ENCODE results near the gene THEMIS. TPM values are rescaled to one million over a fixed set of nuclear protein-coding genes. Genes with fewer than 3 reads are reported as not detected.

The THEMIS gene
- polyA plus RNA-seq, 1 donor (not counting 4 experiments of a cell fraction or from before 2014, with no cell fraction given): not detected

- Histone ChIP-seq H3K9me1 (ENCODE audit: control insufficient read depth, extremely low read depth, insufficient read depth, low read length) (no peaks in the 10 kb centered on the region), H4K20me1 (ENCODE audit: control insufficient read depth, extremely low read depth, insufficient read depth, low read length) (no peaks in the 10 kb centered on the region), H3K4me2 (ENCODE audit: control insufficient read depth, extremely low read depth, insufficient read depth, low read depth, low read length) (no peak overlapping the region), H3K27ac (ENCODE audit: control insufficient read depth, insufficient read depth, low read length) (no peak overlapping the region), H3K9ac (ENCODE audit: control insufficient read depth, extremely low read depth, insufficient read depth, low read length) (no peak overlapping the region), H3K9me3 (ENCODE audit: control insufficient read depth, low read depth, low read length) (no peaks in the 10 kb centered on the region), H3K27me3 (ENCODE audit: control insufficient read depth, extremely low read depth, insufficient read depth, low read length) (peaks cover 10% of the 10 kb centered on the region), H3K4me3 (ENCODE audit: control insufficient read depth in 2 of 3, extremely low read depth in 1 of 3, insufficient read depth in 2 of 3, low read depth in 1 of 3, low read length in 3 of 3) (no peak overlapping the region), H3K36me3 (ENCODE audit: control insufficient read depth in 2 of 2, extremely low read depth in 1 of 2, insufficient read depth in 2 of 2, low read length in 2 of 2) (no peaks in the 10 kb centered on the region), H3K79me2 (ENCODE audit: control insufficient read depth, insufficient read depth, low read length) (no peaks in the 10 kb centered on the region), H2AFZ (ENCODE audit: control insufficient read depth, low read length) (no peak overlapping the region), H3K4me1 (ENCODE audit: control insufficient read depth, extremely low read depth, insufficient read depth, low read length) (peaks cover 6% of the 10 kb centered on the region)
- FAIRE-seq (no peak), DNase-seq (ENCODE audit: low read depth, low spot score) (no peak)
- dilution Hi-C loops (cut with MboI; ENCODE audit: extremely low pct_ligation_motif_present, low sequenced_read_pairs): no loop called here
- TF ChIP-seq CTCF (optimal IDR thresholded peaks at IDR 0.05 in 1 of 3, IDR thresholded peaks at IDR 0.05 in 1 of 3, conservative IDR thresholded peaks at IDR 0.05 in 1 of 3; ENCODE audit: extremely low read depth in 1 of 3, insufficient read depth in 2 of 3, low read length in 3 of 3): no peak
- no peak for TF ChIP-seq EZH2 (IDR thresholded peaks at IDR 0.05; ENCODE audit: low read length)
Observed at GRCh38 chr6:127717384-127717783, 183.5 kb downstream of the THEMIS start.

- H3K4me2 ChIP-seq (ENCODE audit: control insufficient read depth, extremely low read depth, insufficient read depth, low read depth, low read length): no peak overlapping the region
- TF ChIP-seq CTCF (optimal IDR thresholded peaks at IDR 0.05 in 1 of 3, IDR thresholded peaks at IDR 0.05 in 1 of 3, conservative IDR thresholded peaks at IDR 0.05 in 1 of 3; ENCODE audit: extremely low read depth in 1 of 3, insufficient read depth in 2 of 3, low read length in 3 of 3) (no peak), EZH2 (IDR thresholded peaks at IDR 0.05; ENCODE audit: low read length) (no peak)
- H3K27me3 ChIP-seq (ENCODE audit: control insufficient read depth, extremely low read depth, insufficient read depth, low read length): peaks cover 13% of the 10 kb centered on the region
- H3K27ac ChIP-seq (ENCODE audit: control insufficient read depth, insufficient read depth, low read length): no peak overlapping the region
- H3K9me1 ChIP-seq (ENCODE audit: control insufficient read depth, extremely low read depth, insufficient read depth, low read length): no peaks in the 10 kb centered on the region
- no peak overlapping the region for H3K4me3 ChIP-seq (ENCODE audit: control insufficient read depth in 2 of 3, extremely low read depth in 1 of 3, insufficient read depth in 2 of 3, low read depth in 1 of 3, low read length in 3 of 3)
- no peak for DNase-seq (ENCODE audit: low read depth, low spot score)
- H4K20me1 ChIP-seq (ENCODE audit: control insufficient read depth, extremely low read depth, insufficient read depth, low read length): no peaks in the 10 kb centered on the region
- H3K4me1 ChIP-seq (ENCODE audit: control insufficient read depth, extremely low read depth, insufficient read depth, low read length): peaks cover 6% of the 10 kb centered on the region
- peak overlapping the region; percentile 16 for H2AFZ ChIP-seq (ENCODE audit: control insufficient read depth, low read length)
- dilution Hi-C loops (cut with MboI; ENCODE audit: extremely low pct_ligation_motif_present, low sequenced_read_pairs): no loop called here
- H3K79me2 ChIP-seq (ENCODE audit: control insufficient read depth, insufficient read depth, low read length): no peaks in the 10 kb centered on the region
- no peak overlapping the region for H3K9ac ChIP-seq (ENCODE audit: control insufficient read depth, extremely low read depth, insufficient read depth, low read length)
- H3K36me3 ChIP-seq (ENCODE audit: control insufficient read depth in 2 of 2, extremely low read depth in 1 of 2, insufficient read depth in 2 of 2, low read length in 2 of 2): no peaks in the 10 kb centered on the region
- H3K9me3 ChIP-seq (ENCODE audit: control insufficient read depth, low read depth, low read length): no peaks in the 10 kb centered on the region
- peak; percentile 80 for FAIRE-seq
Observed at GRCh38 chr6:127716465-127716864, 184.4 kb downstream of the THEMIS start.
